OCI-LY1 (cell line): Measurements from ENCODE around the gene CREB3.

ENCODE experiments used
- H2AFZ ChIP-seq: fragments of 200-600 bp; sonication (generic), shearing (Covaris generic); 2 replicates; pipeline ENCODE4 v1.6.0; 2014; ENCODE audit warnings: antibody characterized with exemption, mild to moderate bottlenecking, low read length
- H3F3A ChIP-seq: fragments of 200-600 bp; sonication (generic), shearing (Covaris generic); 2 replicates; pipeline ENCODE4 v1.6.0; 2014; ENCODE audit warnings: mild to moderate bottlenecking, antibody characterized with exemption, low read length, moderate library complexity; ENCODE audit not compliant: insufficient read depth
- H3K27ac ChIP-seq: fragments of 200-600 bp; sonication (generic); 2 replicates; pipeline ENCODE4 v1.5.1; 2014; ENCODE audit warnings: low read length, mixed run types, mild to moderate bottlenecking, low read depth; ENCODE audit not compliant: poor library complexity, severe bottlenecking
- H3K27me3 ChIP-seq: fragments of 200-600 bp; sonication (generic); 2 replicates; pipeline ENCODE4 v1.6.0; 2014; ENCODE audit warnings: antibody characterized with exemption, mild to moderate bottlenecking, low read length, moderate library complexity; ENCODE audit not compliant: insufficient read depth
- H3K36me3 ChIP-seq: fragments of 200-600 bp; sonication (generic); 2 replicates; pipeline ENCODE4 v1.6.1; 2014; ENCODE audit warnings: mild to moderate bottlenecking, antibody characterized with exemption, low read length, moderate library complexity, mixed read lengths; ENCODE audit not compliant: insufficient read depth
- H3K4me1 ChIP-seq: fragments of 200-600 bp; sonication (generic); 2 replicates; pipeline ENCODE4 v1.5.1; 2014; ENCODE audit warnings: mild to moderate bottlenecking, low read length, moderate library complexity; ENCODE audit not compliant: insufficient read depth, severe bottlenecking
- H3K4me2 ChIP-seq: fragments of 200-600 bp; sonication (generic), shearing (Covaris generic); 2 replicates; pipeline ENCODE4 v1.6.1; 2014; ENCODE audit warnings: low read length
- H3K4me3 ChIP-seq: fragments of 200-600 bp; sonication (generic); 2 replicates; pipeline ENCODE4 v1.5.1; 2014; ENCODE audit warnings: low read length, low read depth, mild to moderate bottlenecking, mixed read lengths; ENCODE audit not compliant: poor library complexity, severe bottlenecking
- H3K79me2 ChIP-seq: fragments of 200-600 bp; shearing (Covaris generic); 2 replicates; pipeline ENCODE4 v1.6.1; 2016; ENCODE audit warnings: mixed run types, low read length, mixed read lengths; ENCODE audit not compliant: insufficient read depth
- H3K9ac ChIP-seq: fragments of 200-600 bp; sonication (generic), shearing (Covaris generic); 2 replicates; pipeline ENCODE4 v1.6.1; 2014; ENCODE audit warnings: mild to moderate bottlenecking, low read length, mixed read lengths
- H3K9me2 ChIP-seq: fragments of 200-600 bp; sonication (generic), shearing (Covaris generic); 2 replicates; pipeline ENCODE4 v1.6.1; 2014; ENCODE audit warnings: low read depth, mild to moderate bottlenecking, low read length, mixed read lengths
- H3K9me3 ChIP-seq: fragments of 200-600 bp; shearing (Covaris generic); 2 replicates; pipeline ENCODE4 v1.6.1; 2014; ENCODE audit warnings: low read length, mixed read lengths
- H4K20me1 ChIP-seq: fragments of 200-600 bp; sonication (generic), shearing (Covaris generic); 2 replicates; pipeline ENCODE4 v1.6.0; 2016; ENCODE audit warnings: mild to moderate bottlenecking, low read length; ENCODE audit not compliant: insufficient read depth
- EZH2 ChIP-seq: fragments of 200-600 bp; sonication (generic), shearing (Covaris generic); IDR thresholded peaks from 2 replicates; pipeline ENCODE4 v1.8.0; 2017; ENCODE audit warnings: borderline replicate concordance, mixed run types, mild to moderate bottlenecking, antibody characterized with exemption, low read length, moderate library complexity, mixed read lengths
- TF ChIP-seq, protein P1 (sequence below): fragments of 200-600 bp; sonication (generic), shearing (Covaris generic); IDR thresholded peaks from 2 replicates; pipeline ENCODE4 v1.5.1; 2017; ENCODE audit warnings: mild to moderate bottlenecking, antibody characterized with exemption, low read length, moderate library complexity, mixed read lengths

The CREB3 gene

DNA sequence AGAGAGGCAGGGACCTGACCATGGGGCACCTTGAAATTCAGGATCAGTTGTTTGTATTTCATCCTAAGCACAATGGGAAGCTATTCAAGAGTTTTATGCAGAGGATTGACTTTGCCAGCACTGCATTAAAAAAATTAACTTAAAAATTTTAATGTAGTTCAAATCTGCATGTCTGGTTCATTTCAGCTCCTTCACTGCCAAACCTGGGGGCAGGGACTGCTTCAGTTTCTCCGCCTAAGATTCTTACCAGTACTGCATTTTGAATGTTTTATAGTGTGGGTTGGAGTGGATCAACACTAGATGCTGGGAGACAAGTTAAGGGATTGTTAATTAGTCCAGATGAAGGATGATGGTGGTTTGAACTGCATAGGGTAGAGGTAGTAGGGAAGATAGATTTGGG is 37.3 kb downstream of the CREB3 start:
- Histone ChIP-seq H3K4me2 (no peak overlapping the region), H3K79me2 (no peaks in the 10 kb centered on the region), H3K27me3 (no peaks in the 10 kb centered on the region), H3K4me1 (peaks cover 20% of the 10 kb centered on the region), H2AFZ (no peak overlapping the region), H3K4me3 (no peak overlapping the region), H3F3A (no peaks in the 10 kb centered on the region), H4K20me1 (no peaks in the 10 kb centered on the region), H3K9me2 (no peaks in the 10 kb centered on the region), H3K9me3 (no peaks in the 10 kb centered on the region), H3K9ac (no peak overlapping the region), H3K27ac (no peak overlapping the region), H3K36me3 (peaks cover 3% of the 10 kb centered on the region; the same call in 1 of the 2 replicates)
- TF ChIP-seq, protein P1, sequence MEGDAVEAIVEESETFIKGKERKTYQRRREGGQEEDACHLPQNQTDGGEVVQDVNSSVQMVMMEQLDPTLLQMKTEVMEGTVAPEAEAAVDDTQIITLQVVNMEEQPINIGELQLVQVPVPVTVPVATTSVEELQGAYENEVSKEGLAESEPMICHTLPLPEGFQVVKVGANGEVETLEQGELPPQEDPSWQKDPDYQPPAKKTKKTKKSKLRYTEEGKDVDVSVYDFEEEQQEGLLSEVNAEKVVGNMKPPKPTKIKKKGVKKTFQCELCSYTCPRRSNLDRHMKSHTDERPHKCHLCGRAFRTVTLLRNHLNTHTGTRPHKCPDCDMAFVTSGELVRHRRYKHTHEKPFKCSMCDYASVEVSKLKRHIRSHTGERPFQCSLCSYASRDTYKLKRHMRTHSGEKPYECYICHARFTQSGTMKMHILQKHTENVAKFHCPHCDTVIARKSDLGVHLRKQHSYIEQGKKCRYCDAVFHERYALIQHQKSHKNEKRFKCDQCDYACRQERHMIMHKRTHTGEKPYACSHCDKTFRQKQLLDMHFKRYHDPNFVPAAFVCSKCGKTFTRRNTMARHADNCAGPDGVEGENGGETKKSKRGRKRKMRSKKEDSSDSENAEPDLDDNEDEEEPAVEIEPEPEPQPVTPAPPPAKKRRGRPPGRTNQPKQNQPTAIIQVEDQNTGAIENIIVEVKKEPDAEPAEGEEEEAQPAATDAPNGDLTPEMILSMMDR: no peak
- TF ChIP-seq EZH2: no peak

DNA sequence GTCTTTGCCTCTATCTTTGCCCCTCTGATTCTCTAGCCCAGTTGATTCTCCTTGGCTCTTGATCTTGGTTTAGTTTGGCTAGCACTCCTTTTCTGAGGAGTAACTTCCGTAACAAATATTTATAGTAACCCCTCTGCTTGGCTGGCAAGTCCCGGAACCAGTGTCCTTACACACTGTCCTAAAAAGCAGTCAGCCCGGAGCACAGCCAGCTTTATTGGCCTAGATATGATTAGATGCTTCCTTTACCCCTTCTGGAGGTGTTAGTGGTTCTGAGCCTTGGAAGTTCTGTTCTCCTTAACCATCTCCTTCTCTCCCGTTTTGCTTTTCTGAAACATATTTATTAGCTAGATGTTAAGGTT is 38.6 kb downstream of the CREB3 start:
- H3K9me3 ChIP-seq: no peaks in the 10 kb centered on the region
- H3K9ac ChIP-seq: no peak overlapping the region
- H3K4me2 ChIP-seq: no peak overlapping the region
- H3K4me1 ChIP-seq: peaks cover 33% of the 10 kb centered on the region
- no peaks in the 10 kb centered on the region for H4K20me1 ChIP-seq
- no peaks in the 10 kb centered on the region for H3K36me3 ChIP-seq
- no peak overlapping the region for H3K27ac ChIP-seq
- no peak for TF ChIP-seq EZH2
- TF ChIP-seq, protein P1: no peak
- H3F3A ChIP-seq: no peaks in the 10 kb centered on the region
- H3K9me2 ChIP-seq: no peaks in the 10 kb centered on the region
- H3K27me3 ChIP-seq: no peaks in the 10 kb centered on the region
- no peak overlapping the region for H3K4me3 ChIP-seq
- H3K79me2 ChIP-seq: no peaks in the 10 kb centered on the region
- H2AFZ ChIP-seq: no peak overlapping the region

DNA sequence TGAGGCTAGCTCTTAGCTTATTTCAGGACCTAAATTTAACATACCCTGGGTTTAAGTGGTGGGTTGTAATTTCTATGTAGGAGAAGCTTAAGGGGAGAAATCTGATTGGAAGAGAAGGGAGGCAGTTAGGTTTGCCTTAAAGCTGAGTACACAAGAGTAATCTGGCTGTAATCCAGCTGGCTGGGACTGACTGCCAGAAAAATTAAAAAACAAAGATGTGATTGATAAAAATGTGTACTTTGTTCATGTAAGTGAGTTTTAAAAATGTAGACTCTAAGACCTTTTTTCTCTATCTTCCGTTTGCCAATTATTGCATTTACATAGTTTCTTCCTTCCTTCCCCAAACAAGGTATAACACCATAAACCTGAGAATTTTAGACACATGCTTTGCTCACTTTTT is 39.1 kb downstream of the CREB3 start:
- H3K4me2 ChIP-seq: no peak overlapping the region

More for the DNA sequence above, 39.1 kb downstream of the CREB3 start:
- H3K9me3 ChIP-seq: no peaks in the 10 kb centered on the region
- no peak overlapping the region for H3K27ac ChIP-seq
- TF ChIP-seq, protein P1: no peak
- no peak for TF ChIP-seq EZH2
- no peak overlapping the region for H3K9ac ChIP-seq
- H3F3A ChIP-seq: no peaks in the 10 kb centered on the region
- H3K79me2 ChIP-seq: no peaks in the 10 kb centered on the region
- no peaks in the 10 kb centered on the region for H3K36me3 ChIP-seq
- peaks cover 38% of the 10 kb centered on the region for H3K4me1 ChIP-seq
- no peak overlapping the region for H2AFZ ChIP-seq
- no peaks in the 10 kb centered on the region for H3K9me2 ChIP-seq
- H3K27me3 ChIP-seq: no peaks in the 10 kb centered on the region
- no peaks in the 10 kb centered on the region for H4K20me1 ChIP-seq
- H3K4me3 ChIP-seq: no peak overlapping the region
